GM23338 (cell line): Measurements from ENCODE around the gene KNL1. TPM values are rescaled to one million over a fixed set of nuclear protein-coding genes. Genes with fewer than 3 reads are reported as not detected.

Experiments used
- ATAC-seq: fragments of 200-7000 bp; cut with Tn5 transposase; 3 replicates; pipeline ENCODE4 v1.9.1; 2020
- DNase-seq: peaks from one replicate; pipeline ENCODE4 v3.0.0-alpha.2; 2015; ENCODE audit warnings: low spot score
- H2AFZ ChIP-seq: fragments of 200-600 bp; sonication (generic); 2 replicates; pipeline ENCODE4 v1.8.0; 2016; ENCODE audit warnings: antibody characterized with exemption, mild to moderate bottlenecking, moderate library complexity
- H3F3A ChIP-seq: fragments of 200-600 bp; sonication (generic); replicated peaks from 2 replicates; pipeline ENCODE4 v1.8.0; 2017; ENCODE audit warnings: antibody characterized with exemption, mixed run types, low read depth
- H3K27ac ChIP-seq: fragments of 200-600 bp; sonication (generic); 2 replicates; pipeline ENCODE4 v1.6.1; 2016; ENCODE audit warnings: low read depth
- H3K27me3 ChIP-seq: fragments of 200-600 bp; sonication (generic); 2 replicates; pipeline ENCODE4 v1.8.0; 2016; ENCODE audit warnings: mild to moderate bottlenecking, mixed run types, moderate library complexity; ENCODE audit not compliant: insufficient read depth
- H3K36me3 ChIP-seq: fragments of 200-600 bp; sonication (generic); 2 replicates; pipeline ENCODE4 v1.8.0; 2016; ENCODE audit warnings: mild to moderate bottlenecking; ENCODE audit not compliant: insufficient read depth
- H3K4me1 ChIP-seq: fragments of 200-600 bp; sonication (generic); 2 replicates; pipeline ENCODE4 v1.8.0; 2016; ENCODE audit warnings: mild to moderate bottlenecking, moderate library complexity; ENCODE audit not compliant: insufficient read depth
- H3K4me2 ChIP-seq: fragments of 200-600 bp; sonication (generic); 2 replicates; pipeline ENCODE4 v1.7.1; 2017; ENCODE audit warnings: mixed run types
- H3K4me3 ChIP-seq: fragments of 200-600 bp; sonication (generic); 2 replicates; pipeline ENCODE4 v1.6.1; 2016; ENCODE audit warnings: mixed run types
- H3K79me2 ChIP-seq: fragments of 200-600 bp; sonication (generic); replicated peaks from 2 replicates; pipeline ENCODE4 v1.8.0; 2017; ENCODE audit warnings: mild to moderate bottlenecking; ENCODE audit not compliant: insufficient read depth
- H3K9me2 ChIP-seq: fragments of 200-600 bp; sonication (generic); 2 replicates; pipeline ENCODE4 v1.8.0; 2017; ENCODE audit not compliant: insufficient read depth
- H4K20me1 ChIP-seq: fragments of 200-600 bp; sonication (generic); replicated peaks from 2 replicates; pipeline ENCODE4 v1.8.0; 2017; ENCODE audit warnings: mild to moderate bottlenecking; ENCODE audit not compliant: insufficient read depth
- H3K27ac Mint-ChIP-seq: 2 replicates; pipeline ENCODE4 v1.8.0; 2020; ENCODE audit warnings: inconsistent platforms, mild to moderate bottlenecking, moderate library complexity, mixed read lengths
- H3K27me3 Mint-ChIP-seq: 3 replicates; pipeline ENCODE4 v1.8.0; 2022; ENCODE audit warnings: low read depth, mild to moderate bottlenecking, moderate library complexity, mixed read lengths, inconsistent platforms; ENCODE audit not compliant: insufficient read depth, poor library complexity
- H3K36me3 Mint-ChIP-seq: 3 replicates; pipeline ENCODE4 v1.8.0; 2021; ENCODE audit warnings: low read depth, mild to moderate bottlenecking, inconsistent platforms, moderate library complexity, mixed read lengths
- H3K4me1 Mint-ChIP-seq: 3 replicates; pipeline ENCODE4 v1.8.0; 2020; ENCODE audit warnings: mild to moderate bottlenecking, inconsistent platforms, mixed read lengths
- H3K4me3 Mint-ChIP-seq: 3 replicates; pipeline ENCODE4 v1.8.0; 2021; ENCODE audit warnings: moderate library complexity, mild to moderate bottlenecking, inconsistent platforms, mixed read lengths
- H3K9me3 Mint-ChIP-seq: 3 replicates; pipeline ENCODE4 v1.8.0; 2020; ENCODE audit warnings: moderate library complexity, mild to moderate bottlenecking, inconsistent platforms, mixed read lengths
- CREB1 ChIP-seq: fragments of 250-450 bp; sonication (Bioruptor Pico); IDR thresholded peaks from 2 replicates; pipeline ENCODE4 v1.5.0; 2020; ENCODE audit warnings: low read depth, mild to moderate bottlenecking, moderate library complexity
- CTCF ChIP-seq, 2 experiments: fragments of 200-600 bp in 1 of 2; sonication (generic) in 1 of 2; conservative IDR thresholded peaks; 2 replicates each; pipeline versions ENCODE4 v1.5.1 to v1.6.1; 2016 to 2017; ENCODE audit warnings: antibody characterized with exemption in 2 of 2, low read depth in 2 of 2, mild to moderate bottlenecking in 2 of 2, moderate library complexity in 1 of 2
- ETS1 ChIP-seq: IDR thresholded peaks from 2 replicates; pipeline ENCODE4 v1.6.1; 2016; ENCODE audit warnings: antibody characterized with exemption
- EZH2 ChIP-seq: fragments of 200-600 bp; sonication (generic); IDR thresholded peaks from one replicate; pipeline ENCODE4 v1.8.0; 2017; ENCODE audit warnings: antibody characterized with exemption, mild to moderate bottlenecking, low read depth; ENCODE audit not compliant: unreplicated experiment
- EZH2phosphoT487 ChIP-seq: fragments of 200-600 bp; sonication (generic); IDR thresholded peaks from one replicate; pipeline ENCODE4 v1.8.1; 2018; ENCODE audit warnings: antibody characterized with exemption; ENCODE audit not compliant: unreplicated experiment
- JUNB ChIP-seq: IDR thresholded peaks from one replicate; pipeline ENCODE4 v1.6.1; 2016; ENCODE audit warnings: antibody characterized with exemption; ENCODE audit not compliant: unreplicated experiment
- NANOG ChIP-seq: IDR thresholded peaks from 2 replicates; pipeline ENCODE4 v1.6.1; 2016; ENCODE audit warnings: antibody characterized with exemption, borderline replicate concordance
- POLR2AphosphoS5 ChIP-seq: IDR thresholded peaks from 2 replicates; pipeline ENCODE4 v1.6.1; 2016; ENCODE audit warnings: antibody characterized with exemption, low read depth
- REST ChIP-seq: IDR thresholded peaks from one replicate; pipeline ENCODE4 v1.6.1; 2018; ENCODE audit warnings: antibody characterized with exemption; ENCODE audit not compliant: unreplicated experiment
- STAT1 ChIP-seq: IDR thresholded peaks from one replicate; pipeline ENCODE4 v1.6.1; 2016; ENCODE audit warnings: antibody characterized with exemption; ENCODE audit not compliant: unreplicated experiment
- ZNF114 ChIP-seq: fragments of 250-450 bp; sonication (Bioruptor Pico); IDR thresholded peaks from 2 replicates; pipeline ENCODE4 v1.5.0; 2020; ENCODE audit warnings: mild to moderate bottlenecking, moderate library complexity
- ZNF331 ChIP-seq: fragments of 250-450 bp; sonication (Bioruptor Pico); IDR thresholded peaks from 2 replicates; pipeline ENCODE4 v1.5.0; 2020; ENCODE audit warnings: low read depth, mild to moderate bottlenecking, moderate library complexity
- ZNF462 ChIP-seq: fragments of 250-450 bp; sonication (Bioruptor Pico); IDR thresholded peaks from 2 replicates; pipeline ENCODE4 v1.5.0; 2020; ENCODE audit warnings: mild to moderate bottlenecking, moderate library complexity
- polyA plus RNA-seq: library from polyadenylated mRNA; unstranded; fragments of >200 nt; fragmentation: Nextera tagmentation; extraction: Ambion mirVana; gene quantifications from 2 replicates; pipeline ENCODE4 v1.2.1, GENCODE V29; 2016
- total RNA-seq: library from RNA; depleted of rRNA; stranded (reverse); fragments of >200 nt; shearing (Covaris generic); gene quantifications from 2 replicates; pipeline ENCODE4 v1.2.3, GENCODE V29; 2014

The KNL1 gene
- total and polyA plus RNA-seq, 2 experiments from 2014 or later: 16.7 to 43.2 TPM

- no peaks in the 10 kb centered on the region; the same call in 2 of the 3 replicates for H3K36me3 Mint-ChIP-seq
- no peak overlapping the region for H3K27ac ChIP-seq
- no peaks in the 10 kb centered on the region for H3K4me1 ChIP-seq
- H3F3A ChIP-seq: no peaks in the 10 kb centered on the region
- no peaks in the 10 kb centered on the region for H3K9me2 ChIP-seq
- no peak overlapping the region for H3K27ac Mint-ChIP-seq
- no peaks in the 10 kb centered on the region for H3K79me2 ChIP-seq
- H3K27me3 ChIP-seq: no peaks in the 10 kb centered on the region
- no peaks in the 10 kb centered on the region for H3K4me1 Mint-ChIP-seq
- no peak overlapping the region for H3K4me2 ChIP-seq
- DNase-seq: no peak
- ATAC-seq: no peak
- TF ChIP-seq NANOG (no peak), CTCF (conservative IDR thresholded peaks at IDR 0.05; ENCODE audit: low read depth in 2 of 2) (no peak), ETS1 (no peak), ZNF114 (no peak), EZH2phosphoT487 (no peak), ZNF331 (CRISPR knock-in tag) (no peak), JUNB (no peak), STAT1 (no peak), EZH2 (no peak), CREB1 (no peak), REST (no peak), POLR2AphosphoS5 (no peak), ZNF462 (CRISPR knock-in tag) (no peak)
- no peaks in the 10 kb centered on the region for H3K36me3 ChIP-seq
- no peaks in the 10 kb centered on the region for H3K9me3 Mint-ChIP-seq
- H3K4me3 ChIP-seq: no peak overlapping the region
- no peaks in the 10 kb centered on the region for H4K20me1 ChIP-seq
- no peak overlapping the region for H3K4me3 Mint-ChIP-seq
- peaks cover 3% of the 10 kb centered on the region for H3K27me3 Mint-ChIP-seq
- no peak overlapping the region for H2AFZ ChIP-seq
These were observed 43.2 kb downstream of the KNL1 start for GRCh38 chr15:40637221-40637745.
